HAP-1 (cell line): ENCODE measurements around the gene STX11.

Source experiments
- DNase-seq, 2 experiments: peaks; one replicate each; pipeline ENCODE4 v3.0.0-alpha.2; 2016 to 2020; ENCODE audit warnings: low spot score in 2 of 2
- H3K27me3 ChIP-seq: fragments of 250-450 bp; sonication (Bioruptor Pico); 2 replicates; pipeline ENCODE4 v1.5.1; 2020; ENCODE audit warnings: low read depth, mild to moderate bottlenecking, moderate library complexity
- H3K36me3 ChIP-seq: fragments of 250-450 bp; sonication (Bioruptor Pico); replicated peaks from 2 replicates; pipeline ENCODE4 v1.5.1; 2020; ENCODE audit warnings: mild to moderate bottlenecking
- H3K4me1 ChIP-seq: fragments of 250-450 bp; sonication (Bioruptor Pico); 2 replicates; pipeline ENCODE4 v1.5.1; 2020; ENCODE audit warnings: mild to moderate bottlenecking
- H3K4me3 ChIP-seq: fragments of 250-450 bp; sonication (Bioruptor Pico); 2 replicates; pipeline ENCODE4 v1.5.1; 2020; ENCODE audit warnings: mild to moderate bottlenecking, moderate library complexity
- H3K9me3 ChIP-seq: fragments of 250-450 bp; sonication (Bioruptor Pico); 2 replicates; pipeline ENCODE4 v1.5.1; 2020; ENCODE audit warnings: mild to moderate bottlenecking, moderate library complexity
- in situ Hi-C: fragments of 300-500 bp; cut with MboI; formaldehyde crosslinking; loops from 3 replicates; pipeline ENCODE4 v1.14.3; 2020; ENCODE audit warnings: low sequenced_read_pairs, inconsistent platforms, mixed read lengths

STX11 gene

DNA sequence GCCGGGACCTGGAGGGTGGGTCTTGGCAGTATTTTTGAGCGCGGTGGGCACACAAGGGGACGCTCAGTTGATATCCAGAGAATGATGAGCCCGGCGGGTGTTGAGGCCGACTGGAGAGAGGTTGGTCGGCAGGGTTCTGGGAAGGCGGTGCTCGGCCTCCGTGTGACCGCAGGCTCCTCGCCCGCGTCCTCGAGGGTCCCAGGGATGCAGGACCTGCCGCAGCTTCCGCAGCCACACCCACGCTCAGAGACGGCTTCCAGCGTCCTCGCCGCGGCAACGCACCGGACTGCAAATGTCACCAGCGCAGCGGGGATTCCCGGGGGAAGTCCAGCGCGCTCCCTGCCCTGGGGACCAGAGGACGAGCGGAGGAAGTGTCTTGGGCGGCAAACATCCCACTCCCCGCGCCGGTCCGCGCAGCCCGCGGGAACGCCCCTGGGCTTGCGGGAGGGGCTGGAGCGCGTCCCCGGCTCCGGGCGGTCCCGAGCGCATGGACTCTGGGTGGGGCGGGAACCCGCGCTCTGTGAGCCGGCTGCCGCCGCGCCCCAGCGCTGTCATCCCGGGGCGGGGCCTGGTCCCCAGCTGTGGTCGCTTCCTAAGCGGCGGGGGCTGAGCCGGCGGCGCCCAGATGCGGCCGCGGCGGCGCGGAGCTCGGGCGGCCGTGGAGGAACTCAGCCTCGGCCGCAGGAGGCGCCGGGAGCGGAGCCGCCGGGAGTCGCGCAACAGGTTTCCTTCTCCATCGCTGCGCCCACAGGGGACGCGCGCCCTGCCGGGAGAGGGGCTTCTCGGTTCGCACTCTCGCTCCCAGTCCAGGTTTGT lies at the start of gene STX11:
STX11 (plus strand) TSS at position 624 of the 816 bp plus-strand sequence. CDS start 36,111 bp downstream, outside the sequence.
- in situ Hi-C loops = no loop called here
- Histone ChIP-seq H3K27me3 (no peaks in the 10 kb centered on the region; the same call in 1 of the 2 replicates), H3K4me1 (no peaks in the 10 kb centered on the region), H3K36me3 (no peaks in the 10 kb centered on the region), H3K9me3 (no peaks in the 10 kb centered on the region), H3K4me3 (peak within 1 kb of the TSS; percentile 53)
- DNase-seq = peak; percentile 30 to 75

DNA sequence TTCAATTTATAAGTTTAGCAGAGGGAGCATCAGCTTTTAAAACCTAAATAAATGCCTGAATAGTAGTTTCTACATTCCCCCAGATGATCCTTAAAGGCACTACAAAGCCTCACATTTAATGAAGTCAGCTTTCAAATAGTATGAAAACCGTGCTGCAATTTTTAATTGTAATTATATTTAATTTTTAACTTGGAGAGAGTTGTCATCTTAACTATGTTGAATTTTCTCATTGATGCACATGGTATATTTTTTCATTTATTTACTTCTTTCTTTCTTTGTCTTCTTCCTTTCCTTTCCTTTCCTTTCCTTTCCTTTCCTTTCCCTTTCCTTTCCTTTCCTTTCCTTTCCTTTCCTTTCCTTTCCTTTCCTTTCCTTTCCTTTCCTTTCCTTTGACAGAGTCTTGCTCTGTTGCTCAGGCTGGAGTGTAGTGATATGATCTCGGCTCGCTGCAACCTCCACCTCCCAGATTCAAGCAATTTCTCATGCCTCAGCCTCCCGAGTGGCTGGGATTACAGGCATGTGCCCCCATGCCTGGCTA lies 47.2 kb upstream of the STX11 start:
- no peak for DNase-seq
- H3K9me3 ChIP-seq = no peaks in the 10 kb centered on the region

GRCh38 chr6:144104488-144104887 lies 45.8 kb upstream of the STX11 start:
- in situ Hi-C loops = no loop called here
- no peaks in the 10 kb centered on the region for H3K9me3 ChIP-seq
- no peaks in the 10 kb centered on the region for H3K27me3 ChIP-seq
- H3K36me3 ChIP-seq = no peaks in the 10 kb centered on the region
- DNase-seq = no peak
- H3K4me1 ChIP-seq = no peaks in the 10 kb centered on the region
- no peak overlapping the region for H3K4me3 ChIP-seq

More for the DNA sequence above, 47.2 kb upstream of the STX11 start:
- H3K4me3 ChIP-seq = no peak overlapping the region
- no peaks in the 10 kb centered on the region for H3K36me3 ChIP-seq
- H3K27me3 ChIP-seq = no peaks in the 10 kb centered on the region
- no peaks in the 10 kb centered on the region for H3K4me1 ChIP-seq
- in situ Hi-C loops = no loop called here

DNA sequence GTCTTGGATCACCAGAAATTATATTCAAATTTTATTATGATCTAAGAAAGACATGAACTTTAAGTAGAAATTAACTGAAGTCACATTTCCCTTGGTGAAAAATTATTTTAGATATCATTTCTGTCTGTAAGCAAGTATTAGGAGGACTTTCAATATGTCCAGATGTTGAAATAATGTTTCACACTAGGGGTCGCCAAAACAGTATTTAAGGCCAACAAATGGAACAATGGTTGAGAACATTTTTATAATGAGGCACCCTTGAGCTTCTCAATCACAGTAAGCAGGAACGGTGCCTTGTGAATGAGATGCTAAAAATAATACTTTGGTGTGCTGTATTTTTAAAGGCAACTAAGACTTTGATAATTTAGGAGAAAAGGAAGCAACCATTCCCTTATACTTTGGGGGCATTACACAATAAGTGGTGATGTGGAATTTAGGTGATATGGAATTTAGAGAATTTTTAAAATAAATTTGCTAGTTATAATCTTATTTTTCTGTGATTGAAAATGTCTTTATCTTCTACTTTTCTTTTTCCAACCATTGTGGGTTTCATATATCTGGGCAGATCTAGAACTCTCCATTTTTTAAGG lies 45.3 kb upstream of the STX11 start:
- H3K36me3 ChIP-seq = no peaks in the 10 kb centered on the region
- peak; percentile 51 to 82 for DNase-seq
- H3K4me3 ChIP-seq = no peak overlapping the region
- no peaks in the 10 kb centered on the region for H3K27me3 ChIP-seq
- H3K9me3 ChIP-seq = no peaks in the 10 kb centered on the region
- in situ Hi-C loops = no loop called here
- H3K4me1 ChIP-seq = no peaks in the 10 kb centered on the region

DNA sequence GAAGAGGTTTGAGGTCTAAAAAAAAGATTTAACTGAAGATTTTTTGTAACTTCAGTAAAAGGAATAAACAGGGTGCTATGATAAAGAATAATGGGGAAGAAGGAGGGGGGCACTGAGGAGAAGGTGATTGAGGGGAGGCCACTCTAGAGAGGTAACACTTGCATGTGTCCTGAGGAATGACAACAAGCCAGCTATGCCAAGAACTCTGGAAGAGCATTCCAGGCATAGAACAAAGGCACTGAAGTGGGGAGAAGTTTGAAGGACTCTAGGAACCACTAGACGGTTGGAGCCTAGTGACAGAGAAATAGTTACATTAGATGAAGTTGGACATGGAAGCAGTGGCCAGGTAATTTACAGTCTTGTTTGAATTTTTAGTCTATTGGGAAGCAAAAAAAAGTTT lies 44.1 kb upstream of the STX11 start:
- Histone ChIP-seq H3K27me3 (no peaks in the 10 kb centered on the region), H3K4me1 (no peaks in the 10 kb centered on the region), H3K4me3 (no peak overlapping the region), H3K9me3 (no peaks in the 10 kb centered on the region), H3K36me3 (no peaks in the 10 kb centered on the region)
- no peak for DNase-seq
- in situ Hi-C loops = no loop called here

DNA sequence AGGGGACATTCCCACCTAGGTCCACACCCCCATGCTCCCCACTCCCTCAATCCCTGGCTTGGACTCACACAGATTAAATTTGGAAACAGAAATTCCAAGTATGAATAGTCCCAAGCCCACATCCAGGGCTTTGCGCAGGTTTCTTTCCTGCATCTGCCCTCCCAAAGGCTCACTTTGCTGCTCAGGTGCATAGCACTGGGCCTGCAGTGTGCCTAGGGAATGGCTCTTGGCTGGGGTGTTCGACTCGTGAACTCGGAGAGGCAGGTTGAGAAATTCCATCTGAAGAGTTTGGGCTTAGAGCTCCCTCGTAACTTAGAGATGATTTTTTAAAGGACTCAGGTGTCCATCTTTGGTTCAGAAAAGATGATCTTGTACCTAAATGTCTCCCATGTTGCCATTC lies 40.1 kb upstream of the STX11 start:
- Histone ChIP-seq H3K36me3 (no peaks in the 10 kb centered on the region), H3K9me3 (no peaks in the 10 kb centered on the region), H3K27me3 (no peaks in the 10 kb centered on the region), H3K4me3 (no peak overlapping the region), H3K4me1 (no peaks in the 10 kb centered on the region)
- in situ Hi-C loops = no loop called here
- DNase-seq = no peak

DNA sequence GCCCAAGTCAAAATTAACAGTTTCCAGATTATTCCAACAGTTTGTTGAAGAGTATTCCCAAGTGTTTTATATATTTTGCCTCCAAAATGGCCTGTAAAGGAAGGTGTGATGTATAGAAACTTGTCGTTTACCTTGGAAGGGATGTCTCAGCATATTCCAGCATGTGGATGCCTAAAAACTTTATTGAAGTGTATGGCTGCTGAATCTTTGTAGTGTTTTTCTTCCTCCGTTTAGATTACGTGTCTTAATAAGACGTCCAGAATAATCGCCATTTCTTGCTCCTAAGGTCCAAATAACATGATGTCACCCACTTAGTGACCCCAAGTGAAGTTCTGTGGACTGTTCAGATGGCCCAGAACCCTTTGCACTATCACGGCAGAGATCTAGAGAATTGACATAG lies 37.0 kb upstream of the STX11 start:
- Histone ChIP-seq H3K4me1 (no peaks in the 10 kb centered on the region), H3K9me3 (no peaks in the 10 kb centered on the region), H3K4me3 (no peak overlapping the region), H3K36me3 (no peaks in the 10 kb centered on the region), H3K27me3 (no peaks in the 10 kb centered on the region)
- in situ Hi-C loops = no loop called here
- DNase-seq = no peak

DNA sequence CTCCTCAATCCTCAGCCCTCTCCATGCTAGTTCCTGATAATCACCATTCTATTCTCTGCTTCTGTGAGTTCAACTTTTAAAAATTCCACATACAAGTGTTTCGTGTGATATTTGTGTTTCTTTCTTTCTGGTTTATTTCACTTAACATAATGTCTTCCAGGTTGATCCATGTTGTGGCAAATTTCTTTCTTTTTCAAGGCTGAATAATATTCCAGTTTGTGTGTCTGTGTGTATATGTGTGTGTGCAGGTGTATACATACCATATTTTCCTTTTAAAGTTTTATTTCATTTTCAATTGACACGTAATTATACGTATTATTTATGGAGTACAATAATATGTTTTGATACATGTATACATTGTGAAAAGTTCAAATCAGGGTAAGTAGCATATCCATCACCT lies 35.1 kb upstream of the STX11 start:
- no peak overlapping the region for H3K4me3 ChIP-seq
- H3K9me3 ChIP-seq = no peaks in the 10 kb centered on the region
- no peaks in the 10 kb centered on the region for H3K27me3 ChIP-seq
- in situ Hi-C loops = no loop called here
- no peak for DNase-seq
- no peaks in the 10 kb centered on the region for H3K36me3 ChIP-seq
- H3K4me1 ChIP-seq = no peaks in the 10 kb centered on the region

- in situ Hi-C loops = no loop called here
- DNase-seq = no peak
- H3K27me3 ChIP-seq = no peaks in the 10 kb centered on the region
- H3K4me1 ChIP-seq = no peaks in the 10 kb centered on the region
- no peak overlapping the region for H3K4me3 ChIP-seq
- H3K9me3 ChIP-seq = no peaks in the 10 kb centered on the region
- H3K36me3 ChIP-seq = no peaks in the 10 kb centered on the region
Observed at GRCh38 chr6:144119376-144119775, 30.9 kb upstream of the STX11 start.

- no peak for DNase-seq
- in situ Hi-C loops = no loop called here
- Histone ChIP-seq H3K4me1 (no peaks in the 10 kb centered on the region), H3K9me3 (no peaks in the 10 kb centered on the region), H3K36me3 (no peaks in the 10 kb centered on the region), H3K27me3 (no peaks in the 10 kb centered on the region), H3K4me3 (no peak overlapping the region)
Observed at GRCh38 chr6:144122861-144123260, 27.5 kb upstream of the STX11 start.

DNA sequence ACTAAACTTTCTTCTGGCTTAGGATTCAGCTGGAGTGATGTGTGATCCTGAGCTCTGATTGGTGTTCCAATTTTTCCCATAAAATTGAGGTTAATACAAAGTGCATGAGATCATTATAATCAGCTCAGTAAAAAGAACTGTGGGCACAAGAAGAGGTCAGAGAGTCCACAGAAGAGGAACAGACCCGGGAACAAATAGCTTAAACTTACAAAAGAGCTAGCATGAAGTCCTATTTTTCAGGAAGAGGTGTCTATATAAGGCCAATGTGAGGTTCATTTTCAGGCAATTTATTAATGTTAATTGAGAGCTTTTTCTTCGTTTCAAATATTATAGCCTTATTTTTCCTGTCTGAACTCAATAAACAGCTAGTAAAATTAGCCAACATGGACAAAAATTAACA lies 26.9 kb upstream of the STX11 start:
- in situ Hi-C loops = no loop called here

DNA sequence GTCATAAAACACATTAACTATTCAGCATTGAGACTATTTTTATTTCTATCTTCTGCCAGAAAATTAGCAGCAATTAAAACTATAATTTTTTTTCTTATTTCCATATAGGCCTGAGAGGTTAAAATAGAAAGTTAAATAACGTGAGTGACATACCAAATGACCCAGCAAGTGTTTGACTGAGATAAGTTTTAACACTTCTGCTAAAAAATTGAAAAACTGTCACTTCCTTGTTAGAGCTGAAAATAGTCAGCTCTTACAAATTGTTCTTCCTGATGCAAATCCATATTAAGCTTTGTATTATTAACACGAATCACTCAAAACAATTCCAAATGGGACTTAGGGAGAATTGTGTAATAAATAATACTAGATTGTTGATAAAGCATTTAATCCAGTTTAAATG lies 26.5 kb upstream of the STX11 start:
- Histone ChIP-seq H3K9me3 (no peaks in the 10 kb centered on the region), H3K4me1 (no peaks in the 10 kb centered on the region), H3K27me3 (no peaks in the 10 kb centered on the region), H3K36me3 (no peaks in the 10 kb centered on the region), H3K4me3 (no peak overlapping the region)
- in situ Hi-C loops = no loop called here
- DNase-seq = no peak

More for the DNA sequence above, 26.9 kb upstream of the STX11 start:
- no peaks in the 10 kb centered on the region for H3K27me3 ChIP-seq
- H3K36me3 ChIP-seq = no peaks in the 10 kb centered on the region
- no peaks in the 10 kb centered on the region for H3K4me1 ChIP-seq
- no peak overlapping the region for H3K4me3 ChIP-seq
- no peaks in the 10 kb centered on the region for H3K9me3 ChIP-seq
- no peak for DNase-seq

GRCh38 chr6:144127097-144127496 lies 23.2 kb upstream of the STX11 start:
- no peak for DNase-seq
- in situ Hi-C loops = no loop called here
- H3K36me3 ChIP-seq = no peaks in the 10 kb centered on the region
- no peaks in the 10 kb centered on the region for H3K9me3 ChIP-seq
- H3K27me3 ChIP-seq = no peaks in the 10 kb centered on the region
- H3K4me3 ChIP-seq = no peak overlapping the region
- H3K4me1 ChIP-seq = no peaks in the 10 kb centered on the region

GRCh38 chr6:144129469-144129868 lies 20.8 kb upstream of the STX11 start:
- DNase-seq = no peak
- no peak overlapping the region for H3K4me3 ChIP-seq
- no peaks in the 10 kb centered on the region for H3K4me1 ChIP-seq
- no peaks in the 10 kb centered on the region for H3K27me3 ChIP-seq
- H3K9me3 ChIP-seq = no peaks in the 10 kb centered on the region
- in situ Hi-C loops = no loop called here
- no peaks in the 10 kb centered on the region; the same call in 1 of the 2 replicates for H3K36me3 ChIP-seq
